Activated CD8-positive, alpha-beta memory T cell treated with anti-CD3 and anti-CD28 coated beads, Interleukin-2, amount 50 U/mL, for 4 hours (primary cell): ENCODE results near the gene PASK.
"Not testable (repeated sequence)": the region's sequence is repeated elsewhere in the genome, so short reads cannot be mapped to it uniquely, and the experiment has no call there.

Source experiments
- DNase-seq: peaks from one replicate; pipeline ENCODE4 v3.0.0-alpha.2; 2020

PASK gene

GRCh38 chr2:241123816-241124536 is 25.3 kb downstream of the PASK start:
- no peak for DNase-seq

DNA sequence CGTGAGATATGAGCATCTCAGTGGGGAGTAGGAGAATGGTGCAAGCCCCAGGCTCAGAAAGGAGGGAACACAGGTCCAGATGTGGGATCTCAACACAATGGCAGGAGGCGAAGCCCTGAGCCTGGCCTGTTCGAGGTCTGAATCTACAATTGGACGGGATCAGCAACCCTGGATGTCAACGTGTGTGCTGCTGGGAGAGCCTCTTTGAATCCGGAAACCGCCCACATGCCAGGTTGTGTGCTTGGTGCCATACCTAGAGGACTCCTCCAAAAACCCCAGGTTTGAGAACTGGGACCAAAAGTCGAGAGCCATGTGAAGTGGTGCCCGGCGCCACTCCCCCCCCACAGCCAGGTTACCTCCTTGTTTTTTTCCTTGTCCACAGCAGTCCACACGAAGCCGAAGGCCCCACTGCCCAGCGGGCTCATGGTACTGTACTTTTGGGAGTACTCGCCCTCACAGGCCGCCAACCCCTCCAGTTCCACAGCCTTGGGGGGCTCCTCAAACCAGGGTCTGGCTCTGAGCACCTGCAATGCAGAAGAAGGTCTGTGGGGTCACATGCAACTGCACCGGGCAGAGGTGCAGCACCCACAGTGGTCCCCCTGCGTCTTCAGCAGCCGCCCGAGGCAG is 26.8 kb downstream of the PASK start:
- no peak for DNase-seq

GRCh38 chr2:241121008-241121407 is 28.3 kb downstream of the PASK start:
- no peak for DNase-seq

DNA sequence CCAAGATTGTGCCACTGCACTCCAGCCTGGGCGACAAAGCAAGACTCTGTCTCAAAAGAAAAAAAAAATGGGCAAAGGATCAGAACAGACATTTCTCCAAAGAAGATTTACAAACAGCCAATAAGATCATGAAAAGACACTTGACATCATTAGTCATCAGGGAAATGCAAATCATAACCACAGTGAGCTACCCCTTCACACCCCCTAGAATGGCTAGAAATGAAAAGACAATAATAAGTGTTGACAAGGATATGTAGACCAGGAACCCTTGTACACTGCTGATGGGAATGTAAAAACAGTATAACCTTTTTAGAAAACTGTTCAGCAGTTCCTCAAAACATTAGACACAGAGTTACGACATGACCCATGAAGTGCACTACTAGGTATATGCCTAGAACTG is 28.8 kb downstream of the PASK start:
- no peak for DNase-seq

DNA sequence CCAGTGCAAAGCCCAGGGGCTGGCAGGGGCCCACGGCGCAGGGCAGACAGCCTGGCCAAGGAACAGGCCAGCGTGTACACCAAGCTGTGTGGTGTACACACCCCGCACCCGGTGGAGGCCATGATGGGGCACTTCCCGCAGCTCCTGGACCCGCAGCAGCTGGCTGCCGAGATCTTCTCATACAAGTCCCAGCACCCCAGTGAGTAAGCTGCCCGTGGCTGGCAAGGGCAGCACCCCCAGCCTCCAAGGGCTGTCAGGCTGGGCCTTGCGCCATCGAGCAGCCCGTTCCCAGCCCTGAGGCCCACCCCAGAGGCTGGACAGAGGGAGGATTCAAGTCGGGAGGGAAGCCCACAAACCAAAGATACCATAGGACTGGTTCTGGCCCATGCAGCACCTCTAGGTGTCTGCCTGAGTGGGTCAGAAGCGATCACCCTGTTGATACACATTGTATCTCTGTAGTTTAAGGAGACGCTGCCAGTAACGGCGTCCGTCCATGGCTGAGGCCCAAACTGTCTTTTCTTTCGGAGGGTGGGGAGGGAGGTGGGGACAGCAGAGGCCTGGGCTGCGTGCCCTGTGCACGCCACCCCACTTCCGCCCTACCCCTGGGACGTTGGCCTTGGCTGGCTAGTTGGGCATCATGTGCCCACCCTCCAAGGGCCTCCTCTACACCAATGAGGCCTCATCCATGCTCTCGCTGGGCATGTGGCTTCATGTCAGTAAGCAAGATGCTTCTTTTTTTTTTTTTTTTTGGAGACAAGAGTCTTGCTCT is 30.4 kb downstream of the PASK start:
- no peak for DNase-seq

DNA sequence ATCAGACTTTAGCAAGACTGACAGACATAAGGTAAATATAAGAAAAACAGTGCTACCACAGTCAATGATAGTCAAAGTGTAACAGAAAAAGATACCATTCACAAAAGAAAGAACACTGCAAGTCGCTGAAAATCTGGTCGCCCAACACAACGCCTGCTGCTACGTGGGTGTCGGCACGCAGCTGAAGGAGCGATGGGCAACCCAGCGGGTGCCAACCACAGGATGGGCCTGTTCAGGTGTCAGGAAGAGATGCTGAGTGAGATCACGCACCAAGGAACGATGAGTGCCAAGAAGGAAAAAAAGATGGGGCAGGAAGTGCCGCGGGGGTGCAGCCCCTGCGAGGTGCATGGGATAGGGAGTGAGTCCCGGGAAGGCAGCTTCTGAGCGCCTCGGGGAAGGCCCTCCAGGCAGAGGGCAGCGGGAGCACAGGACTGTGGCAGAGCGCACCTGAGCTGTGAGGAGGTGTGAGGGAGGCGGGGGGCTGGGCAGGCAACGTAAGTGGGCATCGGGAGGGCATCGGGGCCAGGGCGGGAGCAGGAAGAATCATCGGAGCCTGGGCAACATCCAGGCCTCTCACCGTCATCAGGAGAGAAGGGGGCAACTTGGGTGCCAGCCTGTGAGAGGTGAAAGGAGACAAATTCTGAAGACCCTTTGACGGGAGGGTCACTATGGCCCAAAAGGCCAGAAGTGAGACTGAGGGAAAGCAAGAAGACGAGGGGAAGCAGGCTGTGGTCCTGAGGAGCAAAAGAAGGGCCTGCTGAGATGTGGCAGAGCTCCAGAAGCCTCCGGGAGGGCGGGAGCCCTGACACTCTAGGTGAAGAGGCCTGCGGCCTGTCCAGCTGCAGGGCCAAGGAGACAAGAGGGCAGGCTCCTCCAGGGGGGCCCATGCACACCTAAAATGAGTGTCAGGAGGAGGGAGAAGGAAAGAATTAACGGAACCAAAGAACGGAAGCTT is 32.4 kb downstream of the PASK start:
- no peak for DNase-seq

- no peak for DNase-seq
These were observed 33.9 kb downstream of the PASK start for GRCh38 chr2:241115361-241115760.

DNA sequence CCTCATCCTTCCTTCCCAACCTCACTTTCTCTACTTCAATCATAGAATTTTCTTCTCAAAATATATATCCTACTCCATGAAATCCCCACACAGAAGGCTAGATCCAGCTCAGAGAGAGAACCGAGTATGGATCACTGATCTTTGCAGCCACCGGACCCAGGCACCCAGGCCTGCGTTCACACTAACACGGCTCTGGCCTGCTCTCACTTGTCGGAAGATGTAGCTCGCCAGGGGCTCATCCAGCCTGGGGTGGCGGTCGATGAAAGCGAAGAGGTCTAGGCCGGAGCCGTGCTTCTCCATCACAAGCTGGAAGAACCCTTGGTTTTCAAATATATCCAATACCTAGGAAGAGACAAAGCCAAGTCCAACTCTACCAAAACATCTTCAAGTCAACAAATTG is 34.4 kb downstream of the PASK start:
- no peak for DNase-seq

DNA sequence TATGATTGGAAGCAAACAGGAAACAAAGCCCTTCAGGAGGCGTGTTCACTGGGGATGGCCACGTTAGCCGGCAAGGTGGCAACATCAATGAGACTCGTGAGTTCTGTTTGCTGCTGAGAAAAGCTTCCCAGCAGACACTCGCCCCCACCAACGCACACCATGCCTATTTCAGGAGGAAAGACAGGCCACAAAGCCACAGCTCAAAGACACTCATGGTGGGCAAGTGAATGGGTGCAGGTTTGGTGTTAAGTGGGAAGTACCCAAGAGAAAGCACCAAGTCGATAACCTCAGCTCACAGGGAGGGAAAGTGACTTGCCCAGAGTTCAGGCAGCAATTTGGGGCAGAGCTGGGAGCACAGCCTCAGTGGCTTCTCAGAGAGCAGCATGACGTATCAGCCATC is 36.7 kb downstream of the PASK start:
- DNase-seq = peak; percentile 59

- no peak for DNase-seq
These were observed 37.2 kb downstream of the PASK start for GRCh38 chr2:241112046-241112445.

DNA sequence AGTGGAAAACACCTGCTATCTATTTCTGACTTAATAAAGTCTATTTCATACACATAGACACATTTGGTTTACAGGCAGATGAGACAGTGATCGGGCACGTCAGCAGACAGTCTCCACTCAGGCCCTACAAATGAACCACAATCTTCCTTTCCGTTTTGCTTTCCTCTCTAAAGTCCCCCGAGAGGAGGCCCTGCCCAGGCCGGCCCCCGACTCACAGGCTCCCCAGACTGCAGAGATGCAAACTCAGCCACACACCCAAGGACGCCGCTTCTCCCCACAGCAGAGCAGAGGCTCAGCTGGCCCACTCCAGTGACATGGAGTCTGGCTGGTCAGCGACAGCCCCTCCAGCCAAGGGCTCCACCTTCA is 37.8 kb downstream of the PASK start:
- peak; percentile 45 for DNase-seq

DNA sequence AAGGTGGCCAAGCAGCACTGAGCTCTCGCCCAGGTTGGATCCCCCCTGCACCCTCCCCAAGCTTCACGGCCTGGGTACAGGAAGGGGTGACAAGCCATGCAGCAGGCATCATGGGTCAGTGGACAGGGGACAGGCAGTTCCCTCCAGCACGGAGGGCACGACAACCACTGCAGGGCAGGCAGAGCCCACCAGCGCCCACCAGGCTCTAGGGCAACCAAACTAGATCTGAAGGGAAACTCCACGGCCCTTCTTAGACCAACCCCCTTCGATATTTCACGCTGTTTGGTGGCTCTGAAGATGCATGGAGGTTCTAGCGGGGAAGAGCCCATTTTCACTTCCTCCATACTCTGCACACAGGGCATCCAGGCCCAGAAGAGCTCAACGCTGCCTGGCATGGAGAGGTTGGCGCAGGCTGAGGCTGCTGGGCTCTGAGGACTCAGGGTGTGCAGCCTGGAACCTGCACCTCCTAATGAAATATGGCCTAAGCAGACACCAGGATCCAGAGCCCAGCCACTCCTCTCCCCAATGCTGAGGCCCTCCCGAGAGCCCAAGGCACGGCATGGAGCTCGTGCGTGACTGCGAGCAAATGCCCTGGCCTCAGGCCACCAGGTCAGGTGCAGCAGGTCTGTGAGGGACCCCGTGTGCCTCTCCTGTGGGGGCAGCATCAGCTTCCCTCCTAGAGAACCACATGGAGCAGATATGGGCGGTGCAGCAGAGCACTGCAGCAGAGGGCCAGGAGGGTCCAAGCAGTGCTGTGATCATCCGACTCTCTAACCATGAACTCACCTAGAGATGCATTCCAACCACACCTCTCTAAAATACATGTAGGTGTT is 38.4 kb downstream of the PASK start:
- DNase-seq = no peak

- DNase-seq = no peak
These were observed 39.1 kb downstream of the PASK start for GRCh38 chr2:241110089-241110606.

GRCh38 chr2:241109210-241110088 is 39.8 kb downstream of the PASK start:
- peak; percentile 41 for DNase-seq

GRCh38 chr2:241108271-241109209 is 40.7 kb downstream of the PASK start:
- DNase-seq = no peak

GRCh38 chr2:241107031-241107783 is 42.1 kb downstream of the PASK start:
- no peak for DNase-seq

DNA sequence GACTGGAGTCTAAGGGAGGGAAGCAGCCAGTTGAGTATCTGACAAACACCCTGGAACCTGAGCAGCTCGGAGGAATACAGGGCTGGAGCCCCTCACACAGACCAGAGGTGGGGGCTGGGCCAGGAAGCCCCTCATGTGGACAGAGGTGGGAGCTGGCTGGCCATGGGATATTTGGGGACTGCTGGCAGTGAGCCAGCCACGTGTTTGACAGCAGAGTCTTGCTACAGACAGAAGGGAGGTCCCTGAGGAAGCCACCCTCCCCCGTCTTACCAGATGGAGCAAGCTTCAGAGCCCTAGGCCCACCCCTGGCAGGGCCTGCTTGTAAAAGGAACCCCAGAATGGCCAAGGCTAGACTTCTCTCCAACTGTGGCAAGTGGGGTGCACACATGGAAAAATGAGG is 43.6 kb downstream of the PASK start:
- DNase-seq = no peak

- DNase-seq = not testable (repeated sequence)
These were observed 44.7 kb downstream of the PASK start for GRCh38 chr2:241104611-241105010.

GRCh38 chr2:241103176-241103595 is 46.1 kb downstream of the PASK start:
- DNase-seq = no peak
